ENCODE data around the gene DDAH1. TPM values are rescaled to one million over a fixed set of nuclear protein-coding genes. Genes with fewer than 3 reads are reported as not detected.

Gene DDAH1
- total RNA-seq, 4 donors from 2014 or later = 8.4 to 72.8 (median 27.3) TPM

DNA sequence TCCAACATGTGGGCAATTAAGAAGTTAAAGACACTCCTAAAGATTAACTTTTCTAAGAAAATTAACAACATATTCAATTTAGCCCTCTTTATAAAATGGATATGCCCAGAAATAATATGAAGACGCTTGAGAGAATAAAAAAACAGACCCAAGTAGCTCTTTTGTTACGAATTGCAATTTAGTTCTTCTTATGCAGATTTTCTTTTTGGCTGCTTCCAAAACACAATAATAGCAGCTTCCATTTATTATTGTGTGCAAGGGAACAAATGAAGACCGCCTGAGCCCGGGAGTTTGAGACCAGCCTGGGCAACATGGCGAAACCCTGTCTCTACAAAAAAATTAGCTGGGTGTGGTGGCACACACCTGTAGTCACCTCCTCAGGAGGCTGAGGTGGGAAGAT is 138.1 kb downstream of the DDAH1 start:
- H3K27ac ChIP-seq = no peak overlapping the region
- H3K4me3 ChIP-seq = no peak overlapping the region
- TF ChIP-seq POLR2A (IDR thresholded peaks at IDR 0.05) = no peak
- no peak for TF ChIP-seq POLR2AphosphoS5 (IDR thresholded peaks at IDR 0.05)
- TF ChIP-seq, protein P1, sequence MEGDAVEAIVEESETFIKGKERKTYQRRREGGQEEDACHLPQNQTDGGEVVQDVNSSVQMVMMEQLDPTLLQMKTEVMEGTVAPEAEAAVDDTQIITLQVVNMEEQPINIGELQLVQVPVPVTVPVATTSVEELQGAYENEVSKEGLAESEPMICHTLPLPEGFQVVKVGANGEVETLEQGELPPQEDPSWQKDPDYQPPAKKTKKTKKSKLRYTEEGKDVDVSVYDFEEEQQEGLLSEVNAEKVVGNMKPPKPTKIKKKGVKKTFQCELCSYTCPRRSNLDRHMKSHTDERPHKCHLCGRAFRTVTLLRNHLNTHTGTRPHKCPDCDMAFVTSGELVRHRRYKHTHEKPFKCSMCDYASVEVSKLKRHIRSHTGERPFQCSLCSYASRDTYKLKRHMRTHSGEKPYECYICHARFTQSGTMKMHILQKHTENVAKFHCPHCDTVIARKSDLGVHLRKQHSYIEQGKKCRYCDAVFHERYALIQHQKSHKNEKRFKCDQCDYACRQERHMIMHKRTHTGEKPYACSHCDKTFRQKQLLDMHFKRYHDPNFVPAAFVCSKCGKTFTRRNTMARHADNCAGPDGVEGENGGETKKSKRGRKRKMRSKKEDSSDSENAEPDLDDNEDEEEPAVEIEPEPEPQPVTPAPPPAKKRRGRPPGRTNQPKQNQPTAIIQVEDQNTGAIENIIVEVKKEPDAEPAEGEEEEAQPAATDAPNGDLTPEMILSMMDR (IDR thresholded peaks at IDR 0.05) = no peak
- no peak for TF ChIP-seq EP300 (IDR thresholded peaks at IDR 0.05)
- H3K27me3 ChIP-seq = no peaks in the 10 kb centered on the region
- H3K4me1 ChIP-seq = peaks cover 3 to 12% (median 6%) of the 10 kb centered on the region in 3 donors
- 96% methylated on average over 3 to 5 of the region's 5 CpGs for WGBS, 2 donors (ENCODE audit: low coverage in 1 of 2)
- no peaks in the 10 kb centered on the region for H3K9me3 ChIP-seq
- no peak for ATAC-seq
- H3K36me3 ChIP-seq = no peaks in the 10 kb centered on the region

DNA sequence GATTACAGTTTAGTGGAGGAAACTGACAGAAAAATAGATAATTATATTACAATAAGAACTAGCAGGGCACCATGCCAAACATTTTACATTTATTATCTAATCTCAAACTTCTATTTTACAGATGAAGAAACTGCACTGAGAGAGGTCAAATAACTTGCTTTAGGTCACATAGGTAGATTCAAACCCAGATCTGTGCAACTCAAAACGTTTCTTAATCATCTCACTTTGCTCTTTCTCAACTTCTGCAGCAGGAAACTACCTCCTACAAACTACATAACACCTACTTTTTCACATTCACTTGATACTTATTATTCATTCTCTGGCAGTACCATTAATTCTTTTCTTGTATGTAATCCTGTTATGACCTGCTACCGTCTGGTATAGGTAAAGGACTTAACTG is 138.6 kb downstream of the DDAH1 start:
- H3K27ac ChIP-seq = no peak overlapping the region
- H3K36me3 ChIP-seq = no peaks in the 10 kb centered on the region
- H3K9me3 ChIP-seq = no peaks in the 10 kb centered on the region
- H3K27me3 ChIP-seq = no peaks in the 10 kb centered on the region
- H3K4me1 ChIP-seq = peaks cover 3 to 12% (median 6%) of the 10 kb centered on the region in 3 donors
- 71 to 78% methylated on average over 2 of the region's 2 CpGs for whole genome bisulfite sequencing, 2 donors (ENCODE audit: low coverage in 1 of 2)
- no peak overlapping the region for H3K4me3 ChIP-seq
- ATAC-seq = no peak
- TF ChIP-seq POLR2A (IDR thresholded peaks at IDR 0.05) (no peak), POLR2AphosphoS5 (IDR thresholded peaks at IDR 0.05) (no peak), EP300 (IDR thresholded peaks at IDR 0.05) (no peak)
- TF ChIP-seq, protein P1 (IDR thresholded peaks at IDR 0.05) = no peak

DNA sequence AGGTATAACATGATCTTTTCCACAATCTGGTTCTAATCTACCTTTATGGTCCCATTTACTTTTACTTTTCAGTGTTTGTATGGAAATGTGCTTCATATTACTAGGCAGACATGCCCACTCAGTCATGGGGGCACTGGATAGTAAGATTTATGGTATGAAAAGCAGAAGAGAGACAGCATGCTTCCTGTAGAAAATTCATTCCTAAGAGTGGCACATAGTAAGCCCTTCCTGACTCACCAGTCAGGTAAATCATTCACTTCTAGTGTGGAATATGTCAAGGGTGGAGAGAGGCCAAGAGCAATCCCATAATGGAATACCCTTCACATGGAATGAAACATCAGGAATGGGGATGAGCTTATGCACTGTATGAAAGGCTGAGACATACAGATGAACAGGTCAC is 139.0 kb downstream of the DDAH1 start:
- TF ChIP-seq, protein P1 (IDR thresholded peaks at IDR 0.05) = no peak
- TF ChIP-seq POLR2A (IDR thresholded peaks at IDR 0.05) (no peak), POLR2AphosphoS5 (IDR thresholded peaks at IDR 0.05) (no peak), EP300 (IDR thresholded peaks at IDR 0.05) (no peak)
- Histone ChIP-seq H3K4me3 (no peak overlapping the region), H3K4me1 (peaks cover 3 to 10% (median 6%) of the 10 kb centered on the region in 3 donors), H3K36me3 (no peaks in the 10 kb centered on the region), H3K9me3 (no peaks in the 10 kb centered on the region), H3K27me3 (no peaks in the 10 kb centered on the region), H3K27ac (no peak overlapping the region)
- ATAC-seq = no peak

DNA sequence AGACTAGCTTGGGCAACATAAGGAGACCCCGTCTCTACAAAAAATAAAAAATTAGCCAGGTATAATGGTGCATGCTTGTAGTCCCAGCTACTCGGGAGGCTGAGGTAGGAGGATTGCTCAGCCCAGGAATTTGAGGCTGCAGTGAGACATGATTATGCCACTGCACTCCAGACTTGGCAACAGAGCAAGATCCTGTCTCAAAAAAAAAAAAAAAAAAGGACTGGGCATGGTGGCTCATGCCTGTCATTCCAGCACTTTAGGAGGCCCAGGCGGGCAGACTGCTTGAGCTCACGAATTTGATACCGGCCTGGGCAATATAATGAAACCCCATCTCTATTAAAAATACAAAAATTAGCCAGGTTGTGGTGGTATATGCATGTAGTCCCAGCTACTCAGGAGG is 141.2 kb downstream of the DDAH1 start:
- Histone ChIP-seq H3K4me3 (no peak overlapping the region), H3K36me3 (no peaks in the 10 kb centered on the region), H3K27ac (no peak overlapping the region), H3K4me1 (no peaks in the 10 kb centered on the region), H3K9me3 (no peaks in the 10 kb centered on the region), H3K27me3 (no peaks in the 10 kb centered on the region)
- WGBS, 2 donors (ENCODE audit: low coverage in 1 of 2) = 97% methylated on average over 5 of the region's 5 CpGs; no CpG with 5 or more reads in 1 of the 2 donors
- ATAC-seq = no peak
- no peak for TF ChIP-seq POLR2AphosphoS5 (IDR thresholded peaks at IDR 0.05)
- TF ChIP-seq, protein P1 (IDR thresholded peaks at IDR 0.05) = no peak
- no peak for TF ChIP-seq EP300 (IDR thresholded peaks at IDR 0.05)
- TF ChIP-seq POLR2A (IDR thresholded peaks at IDR 0.05) = no peak

DNA sequence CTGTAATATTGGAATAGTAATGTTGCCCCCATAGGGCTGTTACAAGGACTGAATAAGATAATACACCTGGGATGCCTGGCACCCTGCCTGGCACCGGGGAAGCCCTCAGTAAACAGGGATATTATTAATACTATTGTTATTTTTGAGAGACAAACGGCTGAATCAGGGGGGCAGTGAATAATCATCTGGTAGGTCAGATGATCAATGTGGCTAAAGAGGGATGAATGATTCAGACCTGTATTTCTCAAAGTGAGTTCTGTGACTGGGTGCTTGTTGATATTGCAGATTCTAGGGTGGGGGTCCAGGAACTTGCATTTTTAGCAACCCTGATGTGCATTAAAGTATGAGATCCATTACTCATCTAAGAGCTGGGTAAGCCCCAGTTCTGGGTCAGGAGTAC is 142.3 kb downstream of the DDAH1 start:
- no peak for TF ChIP-seq POLR2A (IDR thresholded peaks at IDR 0.05)
- Histone ChIP-seq H3K27me3 (no peaks in the 10 kb centered on the region), H3K27ac (no peak overlapping the region), H3K4me3 (no peak overlapping the region), H3K36me3 (no peaks in the 10 kb centered on the region), H3K9me3 (no peaks in the 10 kb centered on the region), H3K4me1 (no peaks in the 10 kb centered on the region)
- 77 to 85% methylated on average over 2 of the region's 2 CpGs for WGBS, 2 donors (ENCODE audit: low coverage in 1 of 2)
- ATAC-seq = no peak

Measured in gastroesophageal sphincter (tissue), 4 donors.